IPS DF 4.7 (cell line): ENCODE results near the gene FBXW4.
A peak's percentile ranks its signal among the peaks of the same experiment; 100 is the strongest.

Source experiments
- DNase-seq: peaks from one replicate; pipeline ENCODE4 v3.0.0-alpha.2; 2013; ENCODE audit warnings: low spot score; ENCODE audit errors: extremely low read depth

Gene FBXW4

GRCh38 chr10:101587725-101588653 lies 107.0 kb downstream of the FBXW4 start, which contains the start of the genes DPCD and POLL:
Gene DPCD, plus strand, starts transcription at chr10:101588321. Its CDS starts 16 bp downstream, at chr10:101588337.
Gene POLL, minus strand, starts transcription at chr10:101588257. Its CDS starts 897 bp downstream, at chr10:101587360.
- DNase-seq: peak; percentile 90

- DNase-seq: no peak
These were observed 109.1 kb downstream of the FBXW4 start for GRCh38 chr10:101585841-101586240.

GRCh38 chr10:101580486-101581399 lies 114.2 kb downstream of the FBXW4 start:
- no peak for DNase-seq

- no peak for DNase-seq
These were observed 115.5 kb downstream of the FBXW4 start for GRCh38 chr10:101579516-101579870.

- DNase-seq: no peak
These were observed 116.0 kb downstream of the FBXW4 start for GRCh38 chr10:101578803-101579515.

GRCh38 chr10:101578192-101578591 lies 116.8 kb downstream of the FBXW4 start:
- no peak for DNase-seq

GRCh38 chr10:101577121-101577871 lies 117.7 kb downstream of the FBXW4 start:
- DNase-seq: no peak

GRCh38 chr10:101576211-101576863 lies 118.6 kb downstream of the FBXW4 start:
- DNase-seq: no peak

- DNase-seq: no peak
These were observed 119.3 kb downstream of the FBXW4 start for GRCh38 chr10:101575580-101576210.

GRCh38 chr10:101575091-101575490 lies 119.9 kb downstream of the FBXW4 start:
- DNase-seq: no peak

- DNase-seq: no peak
These were observed 120.9 kb downstream of the FBXW4 start for GRCh38 chr10:101573885-101574753.

- no peak for DNase-seq
These were observed 122.2 kb downstream of the FBXW4 start for GRCh38 chr10:101572785-101573184.

GRCh38 chr10:101572126-101572525 lies 122.8 kb downstream of the FBXW4 start:
- DNase-seq: no peak

- DNase-seq: no peak
These were observed 123.6 kb downstream of the FBXW4 start for GRCh38 chr10:101571271-101571925.

GRCh38 chr10:101570428-101571270 lies 124.3 kb downstream of the FBXW4 start:
- no peak for DNase-seq

- DNase-seq: no peak
These were observed 125.1 kb downstream of the FBXW4 start for GRCh38 chr10:101569622-101570427.

- DNase-seq: no peak
These were observed 125.7 kb downstream of the FBXW4 start for GRCh38 chr10:101569323-101569621.
